Tongue (tissue), 2 donors: ENCODE measurements around the gene ECI2. TPM values are rescaled to one million over a fixed set of nuclear protein-coding genes. Genes with fewer than 3 reads are reported as not detected.
A peak's percentile ranks its signal among the peaks of the same experiment; 100 is the strongest.

Experiments used
- DNase-seq: peaks from one replicate; pipeline ENCODE4 v3.0.0-alpha.2; 2015
- total RNA-seq: library from RNA; depleted of rRNA; stranded (reverse); fragments of >200 nt; gene quantifications from one replicate; pipeline ENCODE4 v1.2.3, GENCODE V29; 2014

ECI2 gene
- total RNA-seq: 61.1 TPM

- DNase-seq: no peak
Observed at GRCh38 chr6:4134841-4135664, at the start of gene ECI2. ECI2 (minus strand) TSS chr6:4135575; CDS start chr6:4135560, 15 bp downstream.

- peak; percentile 19 for DNase-seq
Observed at GRCh38 chr6:4180652-4181255, 45.4 kb upstream of the ECI2 start.

- no peak for DNase-seq
Observed at GRCh38 chr6:4179960-4180651, 44.7 kb upstream of the ECI2 start.

GRCh38 chr6:4178737-4179333 lies 43.5 kb upstream of the ECI2 start:
- no peak for DNase-seq

- no peak for DNase-seq
Observed at GRCh38 chr6:4176907-4177306, 41.5 kb upstream of the ECI2 start.

- no peak for DNase-seq
Observed at GRCh38 chr6:4174042-4174441, 38.7 kb upstream of the ECI2 start.

- no peak for DNase-seq
Observed at GRCh38 chr6:4172368-4172767, 37.0 kb upstream of the ECI2 start.

GRCh38 chr6:4170297-4170696 lies 34.9 kb upstream of the ECI2 start:
- DNase-seq: no peak

- peak; percentile 50 for DNase-seq
Observed at GRCh38 chr6:4169028-4169789, 33.8 kb upstream of the ECI2 start.

GRCh38 chr6:4167833-4168232 lies 32.5 kb upstream of the ECI2 start:
- no peak for DNase-seq

- DNase-seq: no peak
Observed at GRCh38 chr6:4167123-4167522, 31.7 kb upstream of the ECI2 start.

- no peak for DNase-seq
Observed at GRCh38 chr6:4164456-4164855, 29.1 kb upstream of the ECI2 start.

- no peak for DNase-seq
Observed at GRCh38 chr6:4164117-4164442, 28.7 kb upstream of the ECI2 start.

GRCh38 chr6:4163408-4164116 lies 28.2 kb upstream of the ECI2 start:
- no peak for DNase-seq

- DNase-seq: no peak
Observed at GRCh38 chr6:4162370-4162769, 27.0 kb upstream of the ECI2 start.

- no peak for DNase-seq
Observed at GRCh38 chr6:4159491-4159890, 24.1 kb upstream of the ECI2 start.

- peak; percentile 49 for DNase-seq
Observed at GRCh38 chr6:4157506-4157905, 22.1 kb upstream of the ECI2 start.

- DNase-seq: peak; percentile 94
Observed at GRCh38 chr6:4155848-4156466, 20.6 kb upstream of the ECI2 start.

- no peak for DNase-seq
Observed at GRCh38 chr6:4153514-4153985, 18.2 kb upstream of the ECI2 start.

GRCh38 chr6:4145083-4145482 lies 9.7 kb upstream of the ECI2 start:
- no peak for DNase-seq

GRCh38 chr6:4139272-4139671 lies 3.9 kb upstream of the ECI2 start:
- no peak for DNase-seq
